CD4-positive, alpha-beta T cell treated with Interleukin-17A for 4 hours (primary cell): ENCODE measurements around the gene MOGAT3.

ENCODE experiments used
- DNase-seq: peaks from one replicate; pipeline ENCODE4 v3.0.0-alpha.2; 2020; ENCODE audit warnings: mixed read lengths

MOGAT3 gene, protein sequence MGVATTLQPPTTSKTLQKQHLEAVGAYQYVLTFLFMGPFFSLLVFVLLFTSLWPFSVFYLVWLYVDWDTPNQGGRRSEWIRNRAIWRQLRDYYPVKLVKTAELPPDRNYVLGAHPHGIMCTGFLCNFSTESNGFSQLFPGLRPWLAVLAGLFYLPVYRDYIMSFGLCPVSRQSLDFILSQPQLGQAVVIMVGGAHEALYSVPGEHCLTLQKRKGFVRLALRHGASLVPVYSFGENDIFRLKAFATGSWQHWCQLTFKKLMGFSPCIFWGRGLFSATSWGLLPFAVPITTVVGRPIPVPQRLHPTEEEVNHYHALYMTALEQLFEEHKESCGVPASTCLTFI

GRCh38 chr7:101200862-101201599 is at the start of gene MOGAT3:
Gene MOGAT3 (minus strand): TSS chr7:101201036. CDS start chr7:101200854, 182 bp downstream.
- no peak for DNase-seq

GRCh38 chr7:101250324-101250723 is 49.5 kb upstream of the MOGAT3 start:
- no peak for DNase-seq

GRCh38 chr7:101248276-101248675 is 47.4 kb upstream of the MOGAT3 start:
- DNase-seq, result no peak

DNA sequence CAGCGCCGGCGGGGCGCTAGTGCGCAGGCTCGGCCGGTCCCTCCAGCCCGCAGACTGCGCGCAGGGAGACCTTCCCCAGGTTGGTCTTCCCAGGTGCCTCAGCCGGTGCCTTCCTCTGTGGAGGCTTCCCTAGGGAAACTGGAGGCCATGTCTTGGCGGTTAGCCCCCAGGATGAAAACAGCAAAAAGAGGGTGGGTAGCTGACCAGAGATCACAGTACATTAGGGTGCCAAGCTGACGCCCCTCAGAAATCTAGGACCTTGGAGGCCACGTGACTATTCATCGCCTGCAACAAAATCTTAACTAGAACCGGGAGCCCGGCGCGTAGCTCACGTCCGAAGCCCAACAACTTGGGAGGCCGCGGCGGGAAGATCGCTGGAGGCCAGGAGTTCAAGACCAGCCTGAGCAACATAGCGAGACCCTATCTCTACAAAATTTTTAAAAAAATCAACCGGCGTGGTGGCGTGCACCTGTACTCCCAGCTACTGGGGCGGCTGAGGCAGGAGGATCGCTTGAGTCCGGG is 44.4 kb upstream of the MOGAT3 start:
- no peak for DNase-seq

DNA sequence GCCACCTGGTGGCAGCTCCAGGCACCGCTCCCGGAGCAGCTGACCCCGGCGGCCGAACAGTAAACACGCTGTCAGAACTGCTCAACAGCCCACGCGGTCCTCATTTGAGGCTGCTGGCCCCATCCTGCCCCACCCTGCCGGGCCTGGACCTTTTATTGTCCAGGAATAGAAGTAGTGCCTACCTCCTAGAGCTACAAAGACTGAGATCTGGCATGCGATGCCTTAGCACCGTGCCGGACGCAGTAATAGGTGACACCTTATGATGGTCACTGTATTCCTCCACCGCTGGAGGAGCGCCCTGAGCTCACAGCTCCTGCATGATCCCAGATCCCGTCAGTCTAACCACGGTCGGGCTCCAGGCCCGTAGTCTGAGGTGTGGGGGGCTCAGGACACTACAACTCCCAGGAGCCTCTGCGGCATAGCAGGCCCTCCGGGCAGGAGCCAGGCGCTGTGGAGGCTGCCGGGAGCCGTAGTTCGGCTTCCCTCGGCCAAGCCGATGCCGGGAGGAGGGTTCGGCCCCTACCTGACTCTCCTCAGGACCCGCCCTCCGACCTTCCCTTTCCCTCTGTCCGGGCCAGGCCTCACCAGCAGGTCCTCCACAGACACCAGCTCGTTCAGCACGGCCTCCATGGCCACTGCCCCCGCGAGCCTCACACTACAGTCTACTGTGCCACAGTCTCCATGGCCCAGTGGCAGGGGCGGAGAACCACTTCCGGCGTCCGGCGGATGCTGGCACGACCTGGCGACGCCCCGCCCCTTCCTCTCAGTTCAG is 43.7 kb upstream of the MOGAT3 start, which contains the start of gene FIS1:
FIS1 (minus strand) TSS at position 707 of the 772 bp plus-strand sequence; CDS start at position 630, 77 bp downstream.
- DNase-seq, result peak; percentile 97

DNA sequence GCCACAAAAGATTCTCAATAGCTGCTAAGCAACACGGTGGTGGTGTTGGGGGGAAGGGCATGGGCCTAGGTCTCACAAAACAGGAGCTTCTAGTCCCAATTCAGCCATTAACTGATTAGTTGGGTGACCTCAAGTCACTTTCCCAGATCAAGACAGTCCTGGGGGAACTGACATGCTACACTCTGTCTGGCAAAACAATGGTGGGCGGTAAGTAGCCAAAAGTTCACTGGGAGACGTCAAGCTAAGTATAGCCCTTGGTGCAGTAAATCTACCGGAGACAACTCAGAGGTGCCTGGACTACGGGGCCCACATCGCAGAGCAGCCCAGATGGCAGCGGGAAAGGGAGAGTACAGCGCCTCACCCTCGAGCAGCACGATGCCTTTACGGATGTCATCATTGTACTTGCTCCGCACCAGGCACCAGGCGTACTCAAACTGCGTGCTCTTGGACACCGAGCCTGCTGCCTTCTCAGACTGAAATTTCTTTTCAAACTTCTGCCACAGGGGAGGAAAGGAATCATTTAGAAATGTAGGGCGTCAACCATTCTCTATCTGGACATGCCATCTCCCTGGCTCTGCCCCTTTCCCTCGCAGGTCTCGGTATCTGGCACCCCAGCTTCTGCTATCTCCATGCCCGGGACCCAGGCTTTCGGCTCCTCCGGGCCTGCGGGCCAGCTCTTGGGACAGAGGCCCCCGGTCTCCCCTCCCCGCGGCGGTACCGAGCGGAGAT is 43.0 kb upstream of the MOGAT3 start:
- no peak for DNase-seq

GRCh38 chr7:101241443-101242349 is 40.9 kb upstream of the MOGAT3 start:
- no peak for DNase-seq

DNA sequence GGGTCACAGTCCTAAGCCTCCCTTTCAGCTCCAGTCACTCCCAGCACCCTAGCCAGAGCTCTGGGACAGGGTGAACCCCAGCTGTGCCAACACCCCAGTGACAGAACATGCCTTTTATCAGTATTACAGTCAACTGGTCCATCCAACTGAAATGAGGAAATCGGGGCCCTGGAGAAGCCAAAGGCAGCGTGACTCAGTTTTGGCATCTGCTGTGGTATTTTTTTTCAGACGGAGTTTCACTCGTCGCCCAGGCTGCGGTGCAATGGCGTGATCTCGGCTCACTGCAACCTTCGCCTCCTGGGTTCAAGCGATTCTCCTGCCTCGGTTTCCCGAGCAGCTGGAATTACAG is 40.2 kb upstream of the MOGAT3 start:
- DNase-seq, result no peak

- no peak for DNase-seq
These were observed 39.6 kb upstream of the MOGAT3 start for GRCh38 chr7:101240226-101241014.

DNA sequence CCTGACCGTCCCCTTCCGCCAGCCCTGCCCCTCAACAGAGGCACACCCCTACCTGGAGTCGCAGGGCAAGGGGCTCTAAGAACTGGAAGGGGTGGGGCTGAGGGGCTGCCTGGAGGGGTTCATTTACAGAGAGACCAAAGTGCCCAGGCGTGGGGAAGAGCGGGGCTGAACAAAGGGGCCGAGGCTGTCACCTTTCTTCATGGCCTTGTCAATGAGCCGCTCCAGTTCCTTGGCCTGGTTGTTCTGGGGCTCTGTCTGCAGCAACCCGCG is 39.0 kb upstream of the MOGAT3 start:
- DNase-seq, result no peak

DNA sequence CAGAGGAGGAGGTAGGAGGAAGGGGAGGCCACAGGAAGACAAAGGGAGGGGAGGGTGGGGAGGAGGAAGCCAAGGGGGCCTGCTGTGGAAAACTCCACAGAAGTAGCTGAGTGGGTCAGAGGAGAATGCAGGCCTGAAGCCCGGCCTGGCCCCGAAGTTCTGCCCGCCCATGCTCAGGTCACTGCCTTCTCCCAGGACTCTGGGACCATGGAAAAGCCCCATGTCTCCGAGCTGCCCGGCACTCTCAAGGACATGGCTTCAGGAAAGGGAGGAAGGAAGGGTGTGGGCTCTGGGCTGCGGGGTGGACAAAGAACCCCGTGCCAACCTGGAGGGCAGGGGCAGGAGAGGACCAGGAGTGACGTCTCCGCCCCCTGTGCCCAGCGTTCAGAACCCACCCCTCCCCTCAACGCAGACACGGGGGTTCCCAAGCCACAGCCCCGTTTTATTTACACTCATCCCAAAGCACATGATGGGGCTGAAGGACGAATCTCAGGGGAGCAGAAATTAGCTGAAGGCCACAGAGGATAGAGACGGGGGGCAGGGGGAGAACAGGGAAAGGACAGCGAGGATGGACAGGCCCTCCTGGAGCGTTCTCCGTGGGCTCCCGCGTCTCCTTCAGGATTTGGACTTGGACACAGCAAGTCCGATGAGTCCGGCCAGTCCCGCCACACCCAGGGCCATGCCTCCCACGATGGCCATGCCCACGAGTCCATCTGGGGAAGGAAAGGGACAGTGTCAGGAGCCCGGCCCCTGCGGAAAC is 38.5 kb upstream of the MOGAT3 start:
- no peak for DNase-seq

DNA sequence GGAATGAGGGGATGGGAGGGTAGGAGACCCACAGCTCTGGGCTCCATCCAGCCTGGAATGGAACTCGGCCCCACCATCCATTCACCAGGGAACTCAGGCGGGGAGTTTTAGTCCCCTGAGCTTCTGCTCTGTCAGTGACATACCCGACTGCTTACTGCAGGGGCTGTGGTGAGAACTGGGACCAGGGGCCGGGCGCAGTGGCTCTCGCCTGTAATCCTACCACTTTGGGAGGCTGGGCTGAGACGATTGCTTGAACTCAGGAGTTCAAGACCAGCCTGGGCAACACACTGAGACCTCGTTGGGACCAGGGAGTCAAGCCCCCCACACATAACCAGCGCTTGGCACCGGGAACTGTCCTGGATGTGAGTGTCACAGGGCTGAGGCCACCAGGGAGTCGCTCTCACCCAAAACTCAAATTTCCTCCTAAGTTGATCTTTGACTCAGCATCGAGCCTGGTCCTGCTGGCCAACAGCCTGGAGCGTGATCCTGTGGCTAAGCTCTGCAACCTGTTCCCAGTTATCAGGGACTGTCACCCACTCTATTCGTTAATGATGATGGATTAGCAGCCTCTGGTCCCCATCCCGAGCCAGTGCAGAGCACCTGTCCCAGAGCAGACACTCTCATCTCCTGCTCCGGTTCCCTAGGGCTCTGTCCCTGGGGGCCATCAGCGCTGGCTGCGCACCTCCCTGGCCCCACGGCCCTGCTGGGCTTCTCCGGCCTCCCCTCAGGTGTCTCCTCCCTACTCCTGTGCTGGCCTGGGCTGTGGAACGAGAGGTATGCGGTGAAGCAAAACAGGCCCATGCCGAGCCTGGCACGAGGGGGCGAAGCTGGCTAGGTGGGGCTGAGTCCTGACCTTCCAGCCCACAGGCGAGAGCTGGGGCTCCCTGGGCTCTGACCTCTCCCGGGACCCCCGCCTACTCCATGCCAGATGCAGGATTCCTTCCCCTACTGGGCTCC is 37.7 kb upstream of the MOGAT3 start:
- DNase-seq, result no peak

DNA sequence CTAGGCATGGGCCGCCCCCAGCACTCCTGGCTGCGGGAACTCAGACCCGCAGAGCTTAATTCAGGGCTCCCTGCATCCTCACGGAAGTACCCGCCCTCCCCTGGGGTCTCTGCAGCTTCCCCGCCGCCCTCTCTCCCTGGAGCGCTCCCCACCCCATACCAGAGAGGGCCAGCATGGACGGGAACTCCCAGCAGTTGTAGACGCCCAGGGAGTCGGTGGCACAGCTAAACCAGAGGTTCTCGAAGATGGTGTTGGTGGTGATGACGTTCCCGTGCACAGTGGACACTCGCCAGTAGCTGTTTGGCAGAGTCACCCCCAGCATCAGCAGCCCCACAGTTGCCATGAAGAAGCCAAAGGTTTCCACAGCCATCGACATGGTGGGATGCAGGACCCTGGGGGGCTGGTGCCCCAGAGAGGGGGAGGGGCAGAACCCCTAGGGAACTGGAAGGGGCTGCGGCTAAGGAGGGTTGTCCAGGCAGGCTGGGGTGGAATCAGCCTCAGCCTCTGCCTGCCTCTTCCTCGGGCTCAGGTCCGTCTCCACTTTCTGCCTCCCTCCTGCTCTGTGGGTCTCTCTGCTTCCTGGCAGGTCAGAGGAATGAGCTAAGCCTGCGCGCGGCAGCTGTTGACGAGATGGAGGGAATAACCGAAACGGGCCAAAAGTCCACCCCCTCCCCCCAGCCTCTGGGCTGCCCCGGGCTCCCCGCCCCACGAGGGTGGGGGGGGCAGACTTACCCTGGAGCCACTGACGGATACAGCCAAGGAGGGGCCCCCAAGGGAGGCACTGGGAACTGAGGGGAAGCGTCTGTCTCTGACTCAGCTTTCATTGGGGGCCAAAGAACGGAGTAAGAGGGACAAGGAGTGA is 36.6 kb upstream of the MOGAT3 start, which contains the start of gene CLDN15:
CLDN15 (minus strand) TSS at position 597 of the 862 bp plus-strand sequence; CDS start at position 376, 221 bp downstream.
- no peak for DNase-seq

GRCh38 chr7:101236292-101236835 is 35.5 kb upstream of the MOGAT3 start:
- DNase-seq, result no peak

DNA sequence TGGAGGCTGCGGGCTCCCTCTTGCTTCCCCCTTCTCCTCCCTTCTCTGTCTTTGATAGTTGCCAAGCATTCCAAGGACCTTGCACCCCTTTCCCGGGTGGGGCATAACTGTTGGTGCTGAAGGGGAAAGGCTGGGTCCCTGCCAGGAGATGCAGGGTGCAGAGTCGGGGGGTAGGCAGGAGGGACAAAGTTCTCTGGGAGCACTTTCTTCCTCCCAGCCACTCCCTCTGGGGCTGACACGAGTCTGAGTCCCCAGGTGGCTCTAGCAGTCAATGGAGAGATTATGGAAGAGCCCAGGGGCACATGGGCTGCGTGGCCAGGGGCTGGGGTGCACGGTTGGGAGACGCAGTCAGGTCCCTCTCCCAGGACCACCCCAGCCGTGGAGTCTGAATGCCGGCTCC is 34.7 kb upstream of the MOGAT3 start:
- no peak for DNase-seq

- DNase-seq, result no peak
These were observed 34.2 kb upstream of the MOGAT3 start for GRCh38 chr7:101235050-101235449.

- no peak for DNase-seq
These were observed 33.8 kb upstream of the MOGAT3 start for GRCh38 chr7:101234636-101235035.
